ENCODE data around the gene KCNMA1.

DNA sequence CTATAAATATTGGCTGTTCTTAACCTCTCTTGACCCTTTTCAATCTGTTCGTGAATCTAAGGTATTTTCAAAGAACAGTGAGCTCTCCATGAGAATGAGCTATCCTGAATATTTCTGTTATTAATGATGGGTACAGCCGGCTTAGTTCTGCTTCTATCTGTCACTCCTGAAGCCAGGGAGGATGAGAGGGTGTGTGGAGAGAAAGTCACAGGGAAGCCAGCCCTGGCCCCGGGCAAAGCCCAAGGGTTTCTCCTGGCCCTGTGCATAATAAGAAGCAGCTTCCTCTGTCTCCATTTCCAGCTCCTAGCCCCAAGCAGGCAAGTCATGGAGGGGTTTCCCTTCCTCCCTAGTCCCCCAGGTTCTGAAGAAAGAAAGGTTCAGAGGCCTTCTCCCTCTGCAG is 151.1 kb downstream of the KCNMA1 start:
- TF ChIP-seq, protein P1, sequence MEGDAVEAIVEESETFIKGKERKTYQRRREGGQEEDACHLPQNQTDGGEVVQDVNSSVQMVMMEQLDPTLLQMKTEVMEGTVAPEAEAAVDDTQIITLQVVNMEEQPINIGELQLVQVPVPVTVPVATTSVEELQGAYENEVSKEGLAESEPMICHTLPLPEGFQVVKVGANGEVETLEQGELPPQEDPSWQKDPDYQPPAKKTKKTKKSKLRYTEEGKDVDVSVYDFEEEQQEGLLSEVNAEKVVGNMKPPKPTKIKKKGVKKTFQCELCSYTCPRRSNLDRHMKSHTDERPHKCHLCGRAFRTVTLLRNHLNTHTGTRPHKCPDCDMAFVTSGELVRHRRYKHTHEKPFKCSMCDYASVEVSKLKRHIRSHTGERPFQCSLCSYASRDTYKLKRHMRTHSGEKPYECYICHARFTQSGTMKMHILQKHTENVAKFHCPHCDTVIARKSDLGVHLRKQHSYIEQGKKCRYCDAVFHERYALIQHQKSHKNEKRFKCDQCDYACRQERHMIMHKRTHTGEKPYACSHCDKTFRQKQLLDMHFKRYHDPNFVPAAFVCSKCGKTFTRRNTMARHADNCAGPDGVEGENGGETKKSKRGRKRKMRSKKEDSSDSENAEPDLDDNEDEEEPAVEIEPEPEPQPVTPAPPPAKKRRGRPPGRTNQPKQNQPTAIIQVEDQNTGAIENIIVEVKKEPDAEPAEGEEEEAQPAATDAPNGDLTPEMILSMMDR (conservative IDR thresholded peaks at IDR 0.05): no peak
- TF ChIP-seq EZH2 (IDR thresholded peaks at IDR 0.05; ENCODE audit: low read depth): no peak

All from PC-9 (cell line).